ENCODE results near the gene NPFFR1.

DNA sequence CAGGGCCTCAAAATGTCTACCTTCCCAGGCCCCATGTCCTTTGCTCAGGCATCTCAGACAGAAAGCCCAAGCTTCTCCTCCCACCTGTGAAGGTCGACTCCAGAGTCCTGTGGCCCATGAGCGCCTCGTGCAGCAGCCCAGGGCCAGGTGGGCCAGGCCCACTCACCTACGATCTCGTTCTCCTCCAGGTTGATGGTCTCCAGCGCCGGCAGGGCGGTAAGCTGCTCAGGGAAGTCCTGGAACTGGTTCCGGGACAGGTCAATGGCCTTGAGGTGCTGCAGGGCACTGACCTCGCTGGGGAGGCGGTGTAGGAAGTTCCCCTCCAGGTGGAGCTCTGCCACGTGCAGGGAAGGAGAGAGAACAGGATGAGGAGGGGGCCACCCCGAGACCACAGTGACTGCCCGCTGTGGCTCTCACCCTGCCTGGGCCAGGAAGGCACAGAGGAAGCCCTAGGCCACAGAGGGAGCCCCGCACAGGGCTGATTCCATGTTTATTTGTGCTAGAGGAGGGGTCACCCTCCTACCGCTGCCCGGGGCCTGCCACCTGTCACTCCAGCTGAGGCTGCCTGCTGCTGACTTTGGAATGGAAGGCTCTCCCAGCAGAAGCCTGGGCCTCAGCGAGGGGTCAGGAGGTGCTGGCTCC, 40.0 kb upstream of the NPFFR1 start:
- TF ChIP-seq, protein P1, sequence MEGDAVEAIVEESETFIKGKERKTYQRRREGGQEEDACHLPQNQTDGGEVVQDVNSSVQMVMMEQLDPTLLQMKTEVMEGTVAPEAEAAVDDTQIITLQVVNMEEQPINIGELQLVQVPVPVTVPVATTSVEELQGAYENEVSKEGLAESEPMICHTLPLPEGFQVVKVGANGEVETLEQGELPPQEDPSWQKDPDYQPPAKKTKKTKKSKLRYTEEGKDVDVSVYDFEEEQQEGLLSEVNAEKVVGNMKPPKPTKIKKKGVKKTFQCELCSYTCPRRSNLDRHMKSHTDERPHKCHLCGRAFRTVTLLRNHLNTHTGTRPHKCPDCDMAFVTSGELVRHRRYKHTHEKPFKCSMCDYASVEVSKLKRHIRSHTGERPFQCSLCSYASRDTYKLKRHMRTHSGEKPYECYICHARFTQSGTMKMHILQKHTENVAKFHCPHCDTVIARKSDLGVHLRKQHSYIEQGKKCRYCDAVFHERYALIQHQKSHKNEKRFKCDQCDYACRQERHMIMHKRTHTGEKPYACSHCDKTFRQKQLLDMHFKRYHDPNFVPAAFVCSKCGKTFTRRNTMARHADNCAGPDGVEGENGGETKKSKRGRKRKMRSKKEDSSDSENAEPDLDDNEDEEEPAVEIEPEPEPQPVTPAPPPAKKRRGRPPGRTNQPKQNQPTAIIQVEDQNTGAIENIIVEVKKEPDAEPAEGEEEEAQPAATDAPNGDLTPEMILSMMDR (IDR thresholded peaks at IDR 0.05) = no peak
- TF ChIP-seq POLR2A (IDR thresholded peaks at IDR 0.05) = no peak
